Ureter (tissue), 1 donor: ENCODE data around the gene BHLHA15. TPM values are rescaled to one million over a fixed set of nuclear protein-coding genes. Genes with fewer than 3 reads are reported as not detected.

Experiments used
- DNase-seq: peaks from one replicate; pipeline ENCODE4 v3.0.0-alpha.2; 2020; ENCODE audit warnings: low spot score
- total RNA-seq: library from RNA; stranded (reverse); gene quantifications from one replicate; pipeline ENCODE4 v1.2.4, GENCODE V29; 2023
- donor health status: DM: yes; HTN: yes; CAD: no.

The BHLHA15 gene
- total RNA-seq, 1 donor from 2014 or later, result 0.73 TPM

- DNase-seq, result no peak
Observed at GRCh38 chr7:98187138-98187502, 24.1 kb upstream of the BHLHA15 start.

GRCh38 chr7:98189559-98189958, 21.7 kb upstream of the BHLHA15 start:
- DNase-seq, result no peak

- DNase-seq, result no peak
Observed at GRCh38 chr7:98191668-98192431, 19.4 kb upstream of the BHLHA15 start.

GRCh38 chr7:98192781-98193457, 18.3 kb upstream of the BHLHA15 start:
- DNase-seq, result no peak

- DNase-seq, result no peak
Observed at GRCh38 chr7:98193474-98194180, 17.6 kb upstream of the BHLHA15 start.

GRCh38 chr7:98194186-98194585, 17.1 kb upstream of the BHLHA15 start:
- no peak for DNase-seq

- DNase-seq, result no peak
Observed at GRCh38 chr7:98194672-98195457, 16.4 kb upstream of the BHLHA15 start.

- no peak for DNase-seq
Observed at GRCh38 chr7:98196706-98197605, 14.3 kb upstream of the BHLHA15 start.

GRCh38 chr7:98199131-98199530, 12.1 kb upstream of the BHLHA15 start:
- DNase-seq, result no peak

GRCh38 chr7:98200364-98200763, 10.9 kb upstream of the BHLHA15 start:
- DNase-seq, result no peak

- DNase-seq, result no peak
Observed at GRCh38 chr7:98202367-98203195, 8.7 kb upstream of the BHLHA15 start.

- DNase-seq, result no peak
Observed at GRCh38 chr7:98203261-98203963, 7.8 kb upstream of the BHLHA15 start.

- DNase-seq, result no peak
Observed at GRCh38 chr7:98203964-98204605, 7.2 kb upstream of the BHLHA15 start.

- no peak for DNase-seq
Observed at GRCh38 chr7:98204670-98205069, 6.6 kb upstream of the BHLHA15 start.

GRCh38 chr7:98205162-98205845, 5.9 kb upstream of the BHLHA15 start:
- no peak for DNase-seq

- no peak for DNase-seq
Observed at GRCh38 chr7:98206451-98207330, 4.5 kb upstream of the BHLHA15 start.
